GM13977 (cell line): ENCODE data around the gene MACROD2.

Experiments
- DNase-seq: peaks from one replicate; pipeline ENCODE4 v3.0.0; 2012; ENCODE audit warnings: low spot score
- CTCF ChIP-seq: IDR thresholded peaks from 2 replicates; pipeline ENCODE4 v1.5.1; 2012; ENCODE audit warnings: mild to moderate bottlenecking, control low read depth; ENCODE audit not compliant: insufficient read depth; ENCODE audit errors: extremely low read depth, missing control alignments
- in situ Hi-C: fragments of 300-500 bp; cut with MboI; formaldehyde crosslinking; loops from one replicate; pipeline ENCODE4 v1.12.0; 2022; ENCODE audit warnings: low sequenced_read_pairs, low pct_unique_long_range_greater_than_20kb, mixed read lengths, inconsistent platforms; ENCODE audit not compliant: unreplicated experiment

The MACROD2 gene

GRCh38 chr20:14431568-14431967 lies 436.3 kb downstream of the MACROD2 start:
- in situ Hi-C loops, result no loop called here
- no peak for TF ChIP-seq CTCF
- no peak for DNase-seq

- no peak for TF ChIP-seq CTCF
- in situ Hi-C loops, result no loop called here
- DNase-seq, result no peak
These were observed 436.8 kb downstream of the MACROD2 start for GRCh38 chr20:14432085-14432484.

- in situ Hi-C loops, result no loop called here
- no peak for TF ChIP-seq CTCF
- DNase-seq, result no peak
These were observed 437.3 kb downstream of the MACROD2 start for GRCh38 chr20:14432597-14432996.

- no peak for DNase-seq
- in situ Hi-C loops, result no loop called here
- TF ChIP-seq CTCF, result no peak
These were observed 439.2 kb downstream of the MACROD2 start for GRCh38 chr20:14434384-14435136.

- in situ Hi-C loops, result no loop called here
- no peak for TF ChIP-seq CTCF
- DNase-seq, result no peak
These were observed 445.9 kb downstream of the MACROD2 start for GRCh38 chr20:14441201-14441600.

DNA sequence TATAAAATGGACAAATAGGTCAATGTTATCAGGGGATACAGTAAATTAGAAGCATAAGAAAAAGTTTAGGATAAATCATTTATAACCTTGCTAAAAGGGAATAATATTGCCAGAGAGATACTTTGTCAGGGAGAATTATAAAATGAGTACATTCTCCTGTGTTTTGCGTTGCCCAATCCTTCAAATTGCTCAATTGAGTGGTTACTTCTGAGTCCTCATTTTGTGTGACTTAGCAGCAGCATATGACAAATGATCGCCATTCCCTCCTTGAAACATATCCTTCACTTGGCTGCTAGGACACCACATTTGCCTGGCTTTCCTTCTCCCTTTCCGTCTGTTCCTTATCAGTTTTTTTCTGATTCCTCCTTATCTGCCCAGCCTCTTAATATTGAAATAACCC lies 448.8 kb downstream of the MACROD2 start:
- DNase-seq, result no peak
- no peak for TF ChIP-seq CTCF
- in situ Hi-C loops, result no loop called here
